HG02870 (cell line): Measurements from ENCODE around the gene RAB1A.
"Not testable (repeated sequence)": the region's sequence is repeated elsewhere in the genome, so short reads cannot be mapped to it uniquely, and the experiment has no call there.

Experiments used
- ATAC-seq: cut with Tn5 transposase; IDR thresholded peaks from one replicate; pipeline ENCODE4 v1.9.1; 2021; ENCODE audit warnings: mild to moderate bottlenecking, moderate library complexity; ENCODE audit not compliant: unreplicated experiment

RAB1A gene

DNA sequence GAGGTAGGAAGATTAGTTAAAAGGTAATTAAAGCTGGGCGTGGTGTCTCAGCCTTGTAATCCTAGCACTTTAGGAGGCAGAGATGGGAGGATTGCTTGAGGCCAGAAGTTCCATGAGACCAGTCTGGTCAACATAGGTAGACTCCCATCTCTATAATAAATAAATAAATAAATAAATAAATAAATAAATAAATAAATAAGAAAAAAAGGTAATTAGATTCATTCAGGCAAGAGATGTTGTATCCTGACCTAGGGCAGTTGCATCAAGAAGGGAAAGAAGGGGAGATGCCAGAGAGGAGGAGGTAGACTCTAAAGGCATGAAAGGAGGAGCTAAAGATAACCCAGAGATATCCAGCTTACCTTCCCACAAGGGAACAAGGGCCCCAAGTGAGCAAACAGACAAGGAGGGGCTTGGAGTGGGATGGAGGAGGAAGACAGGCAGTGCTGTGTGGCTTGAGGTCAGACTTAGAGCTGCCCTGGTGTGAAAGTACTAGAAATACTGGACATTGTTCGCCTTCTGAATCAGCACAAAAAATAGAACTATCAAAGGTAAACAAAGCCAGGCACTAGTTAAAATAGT lies 7.4 kb upstream of the RAB1A start:
- no peak for ATAC-seq

- no peak for ATAC-seq
Measured at GRCh38 chr2:65136253-65136652, 6.3 kb upstream of the RAB1A start.

- ATAC-seq: no peak
Measured at GRCh38 chr2:65134158-65134557, 4.3 kb upstream of the RAB1A start.

- ATAC-seq: no peak
Measured at GRCh38 chr2:65133626-65134025, 3.7 kb upstream of the RAB1A start.

- not testable (repeated sequence) for ATAC-seq
Measured at GRCh38 chr2:65132930-65133329, 3.0 kb upstream of the RAB1A start.

DNA sequence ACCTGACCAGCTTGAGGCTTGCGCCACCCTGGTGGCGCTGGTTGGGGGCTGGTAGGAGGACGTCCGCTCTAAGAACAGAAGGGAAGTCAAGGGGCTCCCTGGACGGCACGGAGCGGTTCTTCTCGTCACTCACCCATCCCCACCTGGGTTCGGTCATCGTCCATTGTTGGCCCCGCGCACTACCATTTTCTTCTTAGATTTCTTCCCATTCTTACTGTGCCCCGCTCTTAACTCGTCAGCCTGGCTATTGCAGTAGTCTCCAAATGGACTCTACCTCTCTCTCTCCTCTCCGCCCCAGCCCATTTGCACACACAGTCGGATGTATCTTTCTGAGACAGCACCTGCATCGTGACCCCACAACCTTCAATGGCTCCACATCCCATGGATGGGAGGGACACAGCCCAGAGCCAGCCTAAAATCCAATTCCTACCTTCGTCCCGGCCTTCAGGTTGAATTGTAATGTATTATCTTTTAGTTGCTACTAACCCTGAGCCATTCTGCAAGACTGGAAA lies 814 bp upstream of the RAB1A start:
- peak; percentile 30 for ATAC-seq

GRCh38 chr2:65129286-65129825 lies 550 bp downstream of the RAB1A start:
- ATAC-seq: no peak

DNA sequence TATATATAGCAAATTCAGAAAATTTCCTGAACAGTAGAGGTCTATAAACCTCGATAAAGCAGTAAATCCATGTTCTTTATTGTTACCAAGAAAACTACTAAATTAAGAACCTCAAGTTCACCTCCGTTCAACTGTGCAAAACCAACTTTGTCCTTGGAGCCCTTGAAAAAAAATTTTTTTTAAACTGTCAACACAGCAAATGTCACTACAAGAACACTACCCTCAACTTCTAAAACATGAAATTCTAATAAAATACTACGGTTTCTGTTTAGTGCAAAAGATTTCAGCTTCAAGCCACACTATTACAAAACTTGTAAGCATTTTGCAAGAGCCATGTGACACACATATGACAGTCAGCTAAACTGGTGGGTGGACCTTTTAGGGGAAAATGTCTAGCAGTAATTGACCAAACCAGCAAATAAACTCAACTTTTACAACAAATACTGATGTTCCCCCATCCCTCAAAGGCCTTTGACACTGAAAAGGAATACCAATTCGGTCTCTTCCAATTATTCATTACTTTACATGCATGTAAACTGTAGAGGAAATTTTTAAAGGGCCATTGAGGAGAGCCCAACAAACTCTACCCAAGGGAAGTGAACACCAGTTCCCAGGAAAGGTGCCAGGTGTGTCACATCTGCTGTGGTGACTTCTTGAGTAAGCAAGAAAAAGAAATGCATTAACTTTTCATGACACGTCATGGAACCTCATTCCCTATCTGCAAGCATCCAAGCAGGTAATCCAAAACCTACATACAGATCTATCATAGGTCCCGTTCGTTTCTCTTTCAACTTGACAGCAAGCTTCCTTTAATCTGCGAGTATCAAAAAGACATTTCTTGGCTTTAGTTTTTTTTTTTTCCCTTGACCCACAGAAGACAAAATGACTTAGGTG lies 1.4 kb downstream of the RAB1A start:
- ATAC-seq: no peak

DNA sequence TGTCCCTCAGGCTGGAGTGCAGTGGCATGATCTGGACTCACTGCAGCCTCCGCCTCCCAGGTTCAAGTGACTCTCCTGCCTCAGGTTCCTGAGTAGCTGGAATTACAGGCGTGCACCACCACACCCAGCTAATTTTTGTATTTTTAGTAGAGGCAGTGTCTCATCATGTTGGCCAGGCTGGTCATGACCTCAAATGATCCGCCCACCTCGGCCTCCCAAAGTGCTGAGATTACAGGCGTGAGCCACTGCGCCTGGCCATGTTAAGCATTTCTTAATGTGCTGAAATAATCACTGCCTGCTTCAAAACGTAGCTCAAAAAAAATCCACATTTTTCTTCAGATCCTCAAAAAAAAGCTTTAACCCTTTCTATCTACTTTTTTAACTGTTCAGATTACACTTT lies 4.4 kb downstream of the RAB1A start:
- ATAC-seq: not testable (repeated sequence)

GRCh38 chr2:65122313-65122712 lies 7.6 kb downstream of the RAB1A start:
- no peak for ATAC-seq

- no peak for ATAC-seq
Measured at GRCh38 chr2:65120990-65121693, 8.8 kb downstream of the RAB1A start.

DNA sequence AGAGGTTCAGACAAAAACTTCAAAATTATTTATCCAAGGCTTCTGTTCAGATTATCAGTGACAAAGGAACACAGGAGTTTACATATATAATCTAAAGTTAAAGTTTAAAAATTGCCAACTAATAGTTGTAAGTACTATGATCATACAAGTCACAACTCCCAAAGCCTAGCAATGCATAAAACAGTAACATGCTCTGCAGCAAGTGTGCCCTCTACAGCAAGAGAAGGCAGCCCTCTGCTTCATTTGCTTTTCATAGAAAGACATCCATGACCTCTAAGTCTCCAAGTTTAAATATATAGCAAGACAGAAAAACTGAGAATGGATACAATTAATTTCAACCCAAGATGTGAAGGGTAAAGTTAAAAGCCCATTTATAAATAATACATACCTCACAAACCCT lies 13.3 kb downstream of the RAB1A start:
- ATAC-seq: no peak

DNA sequence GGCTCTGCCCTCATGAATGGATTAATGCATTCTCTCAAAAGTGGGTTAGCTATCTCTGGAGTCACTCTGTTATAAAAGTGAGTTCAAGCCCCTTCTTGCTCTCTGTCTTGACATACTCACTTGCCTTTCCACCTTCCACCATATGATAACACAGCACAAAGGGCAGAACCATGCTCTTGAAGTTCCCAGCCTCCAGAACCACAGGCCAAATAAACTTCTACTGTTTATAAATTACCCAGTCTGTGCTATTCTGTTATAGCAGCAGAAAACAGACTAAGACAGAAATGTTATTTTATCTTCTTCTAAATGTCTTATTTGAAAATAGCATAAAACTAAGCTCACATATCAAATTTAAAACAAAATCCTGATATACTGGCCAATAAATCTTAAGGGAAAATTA lies 15.0 kb downstream of the RAB1A start:
- no peak for ATAC-seq

- no peak for ATAC-seq
Measured at GRCh38 chr2:65113816-65114215, 16.1 kb downstream of the RAB1A start.

- ATAC-seq: no peak
Measured at GRCh38 chr2:65113229-65113628, 16.7 kb downstream of the RAB1A start.

GRCh38 chr2:65112633-65113032 lies 17.3 kb downstream of the RAB1A start:
- no peak for ATAC-seq

- ATAC-seq: no peak
Measured at GRCh38 chr2:65108780-65109179, 21.1 kb downstream of the RAB1A start.

DNA sequence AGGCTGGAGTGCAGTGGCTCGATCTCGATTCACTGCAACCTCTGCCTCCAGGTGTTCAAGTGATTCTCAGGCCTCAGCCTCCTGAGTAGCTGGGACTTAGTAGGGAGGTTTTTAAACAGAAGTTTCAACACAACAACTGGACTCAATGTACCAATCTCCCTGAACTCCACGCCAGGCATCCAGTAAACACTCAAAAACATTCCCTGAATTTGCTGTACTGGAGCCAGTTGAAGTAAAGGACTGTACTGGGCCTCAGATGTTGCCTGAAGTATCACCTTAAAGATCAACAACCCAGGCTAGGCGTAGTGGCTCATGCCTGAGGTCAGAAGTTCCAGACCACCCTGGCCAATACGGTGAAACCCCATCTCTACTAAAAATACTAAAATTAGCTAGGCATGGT lies 22.4 kb downstream of the RAB1A start:
- ATAC-seq: no peak

DNA sequence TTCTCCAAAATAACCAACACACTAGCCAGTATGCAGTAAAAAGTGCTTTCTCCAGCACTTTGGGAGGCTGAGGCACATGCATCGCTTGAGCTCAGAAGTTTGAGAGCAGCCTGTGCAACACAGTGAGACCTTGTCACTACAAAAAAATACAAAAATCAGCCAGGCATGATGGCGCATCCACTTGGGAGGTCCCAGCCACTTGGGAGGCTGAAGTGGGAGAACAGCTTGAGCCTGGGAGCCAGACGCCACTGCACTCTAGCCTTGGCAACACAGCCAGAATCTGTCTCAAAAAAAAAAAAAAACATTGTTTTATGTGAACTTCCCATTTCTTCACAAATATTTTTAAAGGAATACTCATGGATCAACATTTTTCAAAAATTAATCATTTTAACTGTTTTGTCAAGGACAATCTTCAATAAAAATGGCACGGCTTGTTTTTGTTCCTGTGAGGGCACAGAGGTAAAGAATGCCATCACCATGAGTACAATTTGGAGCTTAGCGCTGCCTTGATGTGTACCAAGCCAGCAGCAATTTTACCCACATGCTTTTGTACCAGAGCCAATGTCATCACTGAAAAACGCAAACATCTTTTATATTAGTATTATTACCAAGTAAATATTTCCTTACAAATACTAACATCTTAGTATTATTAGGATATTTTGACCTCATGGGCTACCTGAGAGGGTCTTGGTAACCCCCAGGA lies 26.7 kb downstream of the RAB1A start:
- no peak for ATAC-seq

DNA sequence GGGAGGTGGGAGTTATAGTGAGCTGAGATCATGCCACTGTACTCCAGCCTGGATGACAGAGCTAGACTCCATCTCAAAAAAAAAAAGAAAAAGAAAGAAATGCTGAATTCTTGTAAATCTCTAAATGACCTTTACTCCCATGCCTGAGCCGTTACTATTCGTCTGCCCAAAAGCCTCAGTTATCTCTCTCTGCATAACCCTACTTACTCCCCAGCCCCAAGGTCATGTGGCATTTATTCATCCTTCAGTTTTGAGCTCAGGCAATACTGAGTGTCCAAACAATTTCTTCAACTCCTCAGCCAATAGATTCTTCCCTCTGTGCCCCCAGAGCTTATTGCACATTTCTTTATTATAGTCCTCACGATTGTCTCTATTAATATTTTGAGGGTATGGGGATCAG lies 28.8 kb downstream of the RAB1A start:
- no peak for ATAC-seq

DNA sequence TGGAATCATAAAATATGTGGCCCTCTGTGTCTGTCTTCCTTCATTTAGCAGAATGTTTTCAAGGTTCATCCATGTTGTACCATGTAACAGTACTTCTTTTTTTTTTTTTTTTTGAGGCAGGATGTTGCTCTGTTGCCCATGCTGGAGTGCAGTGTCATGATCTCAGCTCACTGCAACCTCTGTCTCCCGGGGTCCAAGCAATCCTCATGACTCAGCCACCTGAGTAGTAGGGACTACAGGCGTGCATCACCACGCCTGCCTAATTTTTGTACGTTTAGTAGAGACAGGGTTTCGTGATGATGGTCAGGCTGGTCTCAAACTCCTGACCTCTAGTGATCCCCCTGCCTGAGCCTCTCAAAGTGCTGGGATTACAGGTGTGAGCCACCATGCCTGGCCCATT lies 31.2 kb downstream of the RAB1A start:
- ATAC-seq: no peak
